ENCODE results near the gene ATP6V0D1. TPM values are rescaled to one million over a fixed set of nuclear protein-coding genes. Genes with fewer than 3 reads are reported as not detected.

Gene ATP6V0D1
- total RNA-seq, 1 experiment from 2014 or later: 80.5 TPM

DNA sequence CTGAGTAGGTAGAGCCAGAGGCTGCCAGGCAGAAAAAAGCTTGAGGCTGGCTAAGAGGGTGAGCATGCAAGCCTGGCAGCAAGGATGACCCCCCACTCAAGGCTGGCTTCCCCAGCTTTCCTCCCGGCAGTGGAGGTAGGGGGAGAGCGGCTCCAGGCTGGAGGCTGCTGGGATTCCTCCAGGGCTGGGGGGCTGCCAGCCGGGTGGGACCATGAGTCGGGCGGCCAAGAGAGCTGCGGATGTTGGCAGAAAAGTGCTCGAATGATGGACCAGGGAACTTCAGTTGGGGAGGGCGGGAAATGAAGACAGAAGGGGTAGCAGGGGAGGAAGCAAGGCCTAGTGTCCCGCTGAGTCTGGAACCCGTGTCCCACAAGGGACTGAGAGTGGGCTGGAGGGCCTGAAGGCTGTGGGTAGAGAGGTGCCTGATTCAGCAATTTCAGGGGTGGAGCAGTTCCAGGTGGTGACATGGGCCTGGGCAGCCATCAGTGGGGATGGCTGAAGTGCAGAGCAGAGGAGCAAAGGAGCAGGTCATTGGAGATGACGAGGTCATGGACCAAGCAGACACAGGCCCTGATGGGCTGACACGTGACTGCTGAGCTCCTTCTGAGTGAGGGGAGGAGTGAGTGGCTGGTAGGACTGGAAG lies 29.8 kb downstream of the ATP6V0D1 start:
- Histone ChIP-seq H3K27ac (no peak overlapping the region), H3K4me3 (no peak overlapping the region), H3K4me1 (replicated peaks) (no peaks in the 10 kb centered on the region), H3K9me3 (replicated peaks) (no peaks in the 10 kb centered on the region), H3K36me3 (peaks cover 16% of the 10 kb centered on the region), H3K27me3 (replicated peaks) (no peaks in the 10 kb centered on the region)
- DNase-seq (ENCODE audit: low read depth in 1 of 2, low spot score in 2 of 2): no peak

DNA sequence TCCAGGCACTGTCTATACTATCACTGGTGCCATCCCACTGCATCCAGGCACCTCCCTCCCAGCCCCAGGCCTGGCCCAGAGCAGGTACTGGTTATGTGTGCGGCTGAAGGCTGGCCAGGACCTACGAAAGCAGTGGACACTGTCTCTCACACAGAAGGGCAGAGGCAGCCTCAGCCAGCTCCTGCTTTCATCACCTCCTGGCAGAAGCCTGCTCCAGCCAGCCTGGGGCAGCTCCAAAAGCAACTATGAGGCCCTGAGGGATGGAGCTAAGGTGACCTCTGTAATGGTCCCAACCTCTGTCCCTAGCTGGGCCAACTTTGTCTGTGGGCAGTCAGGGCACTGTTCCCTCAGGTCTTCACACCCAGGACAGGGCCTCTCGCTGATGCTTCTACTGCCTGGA lies 31.2 kb downstream of the ATP6V0D1 start:
- no peaks in the 10 kb centered on the region for H3K9me3 ChIP-seq (replicated peaks)
- H3K36me3 ChIP-seq: peaks cover 18% of the 10 kb centered on the region
- H3K4me3 ChIP-seq: no peak overlapping the region
- no peaks in the 10 kb centered on the region for H3K4me1 ChIP-seq (replicated peaks)
- no peak overlapping the region for H3K27ac ChIP-seq
- no peak for DNase-seq (ENCODE audit: low read depth in 1 of 2, low spot score in 2 of 2)
- H3K27me3 ChIP-seq (replicated peaks): no peaks in the 10 kb centered on the region

DNA sequence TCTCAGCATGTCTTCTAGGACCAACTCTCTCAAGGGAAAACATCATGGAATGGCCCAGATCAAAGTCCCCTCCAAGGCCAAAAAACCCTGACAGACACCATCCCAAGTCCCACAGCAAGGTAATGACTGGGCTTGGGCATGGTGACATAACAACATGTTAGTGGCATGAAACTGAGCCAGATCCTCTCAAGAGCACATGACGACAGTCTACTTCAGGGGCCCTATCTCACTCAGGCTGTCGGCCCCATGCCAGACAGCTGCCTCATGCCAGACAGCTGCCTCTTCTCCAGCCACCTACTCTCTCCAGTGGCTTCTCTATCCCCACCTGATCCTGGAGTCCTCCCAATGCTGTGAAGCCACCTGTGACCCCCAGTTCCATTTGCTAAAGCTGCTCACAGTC lies 31.6 kb downstream of the ATP6V0D1 start:
- Histone ChIP-seq H3K27ac (no peak overlapping the region), H3K4me1 (replicated peaks) (no peaks in the 10 kb centered on the region), H3K27me3 (replicated peaks) (no peaks in the 10 kb centered on the region), H3K36me3 (peaks cover 19% of the 10 kb centered on the region), H3K9me3 (replicated peaks) (no peaks in the 10 kb centered on the region), H3K4me3 (no peak overlapping the region)
- DNase-seq (ENCODE audit: low read depth in 1 of 2, low spot score in 2 of 2): no peak

DNA sequence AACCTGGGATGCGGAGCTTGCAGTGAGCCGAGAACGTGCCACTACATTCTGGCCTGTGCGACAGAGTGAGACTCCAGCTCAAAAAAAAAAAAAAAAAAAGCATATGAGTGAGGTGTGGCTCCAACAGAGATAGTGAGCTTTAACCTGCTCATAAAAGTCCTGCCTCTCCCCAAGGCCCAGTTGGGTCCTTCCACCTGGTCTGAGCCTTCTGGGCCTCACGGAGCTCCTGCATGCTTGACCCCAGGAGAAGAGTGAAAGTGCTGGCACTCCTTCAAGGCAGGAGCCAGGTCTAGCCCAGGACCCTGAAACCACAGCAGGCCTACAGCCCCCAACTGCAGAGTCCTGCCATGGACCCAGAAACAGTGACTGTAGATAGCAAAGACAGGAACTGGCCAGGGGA lies 32.4 kb downstream of the ATP6V0D1 start:
- Histone ChIP-seq H3K27ac (no peak overlapping the region), H3K9me3 (replicated peaks) (no peaks in the 10 kb centered on the region), H3K4me1 (replicated peaks) (no peaks in the 10 kb centered on the region), H3K36me3 (peaks cover 19% of the 10 kb centered on the region), H3K27me3 (replicated peaks) (no peaks in the 10 kb centered on the region), H3K4me3 (no peak overlapping the region)
- DNase-seq (ENCODE audit: low read depth in 1 of 2, low spot score in 2 of 2): no peak

DNA sequence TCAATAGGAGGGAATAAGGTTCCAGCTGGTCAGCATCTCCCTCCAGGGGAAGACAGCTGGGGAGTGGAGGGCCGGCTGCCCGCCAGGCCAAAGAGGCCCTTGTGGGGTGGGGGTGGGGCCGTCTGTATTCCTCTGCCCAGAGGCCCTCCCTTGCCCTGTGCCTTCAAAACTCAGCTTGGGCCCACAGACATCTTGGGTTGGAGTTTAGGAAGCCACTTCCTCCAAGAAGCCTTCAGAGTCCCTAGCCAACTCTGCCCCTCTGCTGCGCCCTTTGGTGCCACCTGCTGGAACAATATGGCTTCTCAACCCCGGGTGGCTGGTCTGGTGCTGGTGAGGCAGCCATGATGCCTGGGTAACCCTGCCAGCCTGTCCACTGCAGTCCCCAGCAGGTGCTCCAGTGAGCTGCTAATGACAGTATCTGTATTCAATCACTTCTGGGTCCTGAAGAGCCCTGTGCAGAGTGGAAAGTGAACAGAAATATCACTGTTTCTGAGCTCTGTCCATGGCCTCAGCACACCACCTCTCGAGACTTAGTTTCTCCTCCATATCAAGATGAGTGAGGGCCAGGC lies 33.4 kb downstream of the ATP6V0D1 start:
- Histone ChIP-seq H3K4me1 (replicated peaks) (no peaks in the 10 kb centered on the region), H3K4me3 (no peak overlapping the region), H3K27ac (no peak overlapping the region), H3K36me3 (peaks cover 15% of the 10 kb centered on the region; the same call in 1 of the 2 replicates), H3K9me3 (replicated peaks) (no peaks in the 10 kb centered on the region), H3K27me3 (replicated peaks) (no peaks in the 10 kb centered on the region)
- DNase-seq (ENCODE audit: low read depth in 1 of 2, low spot score in 2 of 2): peak; percentile 31 to 65

DNA sequence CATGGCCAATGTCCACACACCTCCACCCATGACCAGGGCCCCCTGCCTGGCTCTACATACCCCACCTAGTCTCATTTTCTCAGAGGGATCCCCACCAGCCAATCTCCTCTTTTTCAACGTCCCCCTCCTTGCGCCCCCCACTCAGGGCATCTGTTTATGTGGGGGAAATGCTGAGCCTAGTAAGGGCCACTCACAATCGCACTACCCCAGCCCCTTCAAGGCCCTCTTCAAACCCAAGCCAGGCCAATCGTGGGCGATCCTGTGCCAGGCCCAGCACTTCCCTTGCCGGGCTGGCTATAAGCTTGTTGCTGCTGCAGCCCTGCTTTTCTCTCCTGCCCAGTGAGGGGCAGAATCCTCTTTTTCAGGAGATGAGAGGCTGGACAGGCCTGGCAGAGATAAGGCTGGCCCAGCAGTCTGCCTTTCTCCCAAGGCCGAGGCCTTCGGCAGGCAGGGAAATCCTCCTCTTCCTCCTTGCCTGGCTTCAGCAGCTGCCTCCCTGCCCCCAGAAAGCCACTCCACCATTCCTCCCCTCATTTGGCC lies 33.9 kb downstream of the ATP6V0D1 start:
- no peak for DNase-seq (ENCODE audit: low read depth in 1 of 2, low spot score in 2 of 2)
- peaks cover 14% of the 10 kb centered on the region; the same call in 1 of the 2 replicates for H3K36me3 ChIP-seq
- H3K27me3 ChIP-seq (replicated peaks): no peaks in the 10 kb centered on the region
- no peak overlapping the region for H3K27ac ChIP-seq
- no peak overlapping the region for H3K4me3 ChIP-seq
- H3K9me3 ChIP-seq (replicated peaks): no peaks in the 10 kb centered on the region
- H3K4me1 ChIP-seq (replicated peaks): no peaks in the 10 kb centered on the region

DNA sequence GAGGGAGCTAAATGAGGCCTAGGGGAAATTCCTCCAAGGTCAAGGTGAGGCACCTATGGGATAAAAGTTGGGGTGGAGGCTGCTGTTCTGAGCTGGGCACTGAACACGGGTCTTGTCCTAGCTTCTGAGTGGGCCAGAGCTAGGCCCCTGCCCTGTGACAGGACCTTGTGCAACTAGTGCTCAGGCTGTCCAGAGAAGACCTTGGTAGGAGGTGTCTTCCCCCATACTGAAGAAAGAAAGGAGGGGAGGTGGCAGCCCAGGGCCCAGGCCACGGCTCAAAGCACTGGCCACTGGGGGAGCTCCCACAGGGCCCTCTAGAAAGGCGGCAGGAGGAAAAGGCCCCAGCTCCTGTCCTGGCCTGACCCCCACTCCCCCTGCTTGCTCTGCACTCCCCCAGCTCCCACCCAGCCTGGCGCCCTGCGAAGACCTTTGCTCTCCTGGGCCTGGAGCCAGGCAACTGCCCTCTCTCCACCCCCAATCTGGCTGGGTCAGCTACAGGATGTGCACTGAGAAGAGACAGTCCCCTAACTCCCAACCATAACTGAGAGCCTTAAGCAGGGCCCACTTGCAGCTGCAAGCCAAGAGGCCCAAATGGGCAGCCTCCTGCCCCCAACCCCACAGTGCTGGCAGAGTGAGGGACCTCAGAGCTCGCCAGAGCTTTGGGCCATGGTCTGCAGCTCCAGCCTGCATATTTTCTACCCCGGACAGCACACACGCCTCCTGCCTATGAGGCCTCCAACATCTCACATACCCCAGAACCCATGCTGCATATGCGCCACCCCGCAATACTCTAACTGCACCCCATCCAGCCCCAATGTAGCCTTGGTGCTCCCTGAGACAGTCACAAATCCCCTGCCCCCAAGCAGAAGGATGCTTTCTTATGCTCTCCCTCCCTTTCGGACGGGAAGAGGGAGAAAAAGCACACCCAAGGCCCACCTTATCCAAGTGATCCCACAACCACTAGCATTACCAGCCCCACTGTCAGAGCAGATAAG lies 34.7 kb downstream of the ATP6V0D1 start:
- Histone ChIP-seq H3K27me3 (replicated peaks) (no peaks in the 10 kb centered on the region), H3K9me3 (replicated peaks) (no peaks in the 10 kb centered on the region), H3K36me3 (peaks cover 10% of the 10 kb centered on the region; the same call in 1 of the 2 replicates), H3K4me1 (replicated peaks) (no peaks in the 10 kb centered on the region), H3K27ac (no peak overlapping the region), H3K4me3 (no peak overlapping the region)
- DNase-seq (ENCODE audit: low read depth in 1 of 2, low spot score in 2 of 2): no peak

DNA sequence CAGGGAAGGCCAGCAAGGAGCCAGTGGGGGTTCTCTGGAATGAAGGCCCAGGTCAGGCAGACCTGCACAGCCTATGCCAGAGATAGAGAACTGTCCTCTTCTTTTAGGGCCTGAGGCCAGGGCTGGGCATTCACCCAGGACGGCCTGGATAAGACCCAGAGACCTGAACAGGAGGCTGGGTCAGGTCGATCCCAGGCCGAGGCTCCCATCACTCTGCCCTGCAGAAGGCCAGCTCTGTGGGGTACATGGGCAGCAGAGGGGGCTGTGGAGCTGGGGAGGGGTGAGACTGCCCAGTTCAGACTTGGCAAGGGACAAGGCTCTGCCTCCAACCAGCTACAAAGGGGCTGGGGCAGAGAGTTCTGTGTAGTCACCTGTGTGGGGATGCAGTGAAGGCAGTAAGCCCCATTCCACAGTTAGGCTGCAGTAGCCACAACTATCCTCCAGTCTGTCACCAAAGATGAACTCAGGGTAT lies 35.5 kb downstream of the ATP6V0D1 start:
- no peak overlapping the region for H3K27ac ChIP-seq
- no peaks in the 10 kb centered on the region for H3K4me1 ChIP-seq (replicated peaks)
- H3K27me3 ChIP-seq (replicated peaks): no peaks in the 10 kb centered on the region
- no peaks in the 10 kb centered on the region for H3K9me3 ChIP-seq (replicated peaks)
- H3K4me3 ChIP-seq: no peak overlapping the region
- no peak for DNase-seq (ENCODE audit: low read depth in 1 of 2, low spot score in 2 of 2)
- peaks cover 16% of the 10 kb centered on the region for H3K36me3 ChIP-seq

DNA sequence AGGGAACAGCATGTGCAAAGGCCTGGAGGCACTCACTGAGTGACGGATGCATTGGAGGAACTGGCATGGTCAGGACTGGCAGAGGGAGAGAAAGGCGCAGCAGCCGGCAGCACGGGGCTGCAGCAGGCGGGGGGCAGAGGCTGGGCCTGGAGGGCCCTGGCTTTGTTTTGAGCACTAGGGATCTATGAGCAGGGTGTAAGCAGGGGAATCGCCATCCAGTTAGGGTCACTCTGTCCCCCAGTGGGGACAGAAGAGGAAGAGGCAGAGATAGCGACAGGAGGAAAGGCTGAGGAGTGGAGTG lies 35.9 kb downstream of the ATP6V0D1 start:
- Histone ChIP-seq H3K27me3 (replicated peaks) (no peaks in the 10 kb centered on the region), H3K27ac (no peak overlapping the region), H3K9me3 (replicated peaks) (no peaks in the 10 kb centered on the region), H3K36me3 (peaks cover 18% of the 10 kb centered on the region), H3K4me1 (replicated peaks) (no peaks in the 10 kb centered on the region), H3K4me3 (no peak overlapping the region)
- no peak for DNase-seq (ENCODE audit: low read depth in 1 of 2, low spot score in 2 of 2)

DNA sequence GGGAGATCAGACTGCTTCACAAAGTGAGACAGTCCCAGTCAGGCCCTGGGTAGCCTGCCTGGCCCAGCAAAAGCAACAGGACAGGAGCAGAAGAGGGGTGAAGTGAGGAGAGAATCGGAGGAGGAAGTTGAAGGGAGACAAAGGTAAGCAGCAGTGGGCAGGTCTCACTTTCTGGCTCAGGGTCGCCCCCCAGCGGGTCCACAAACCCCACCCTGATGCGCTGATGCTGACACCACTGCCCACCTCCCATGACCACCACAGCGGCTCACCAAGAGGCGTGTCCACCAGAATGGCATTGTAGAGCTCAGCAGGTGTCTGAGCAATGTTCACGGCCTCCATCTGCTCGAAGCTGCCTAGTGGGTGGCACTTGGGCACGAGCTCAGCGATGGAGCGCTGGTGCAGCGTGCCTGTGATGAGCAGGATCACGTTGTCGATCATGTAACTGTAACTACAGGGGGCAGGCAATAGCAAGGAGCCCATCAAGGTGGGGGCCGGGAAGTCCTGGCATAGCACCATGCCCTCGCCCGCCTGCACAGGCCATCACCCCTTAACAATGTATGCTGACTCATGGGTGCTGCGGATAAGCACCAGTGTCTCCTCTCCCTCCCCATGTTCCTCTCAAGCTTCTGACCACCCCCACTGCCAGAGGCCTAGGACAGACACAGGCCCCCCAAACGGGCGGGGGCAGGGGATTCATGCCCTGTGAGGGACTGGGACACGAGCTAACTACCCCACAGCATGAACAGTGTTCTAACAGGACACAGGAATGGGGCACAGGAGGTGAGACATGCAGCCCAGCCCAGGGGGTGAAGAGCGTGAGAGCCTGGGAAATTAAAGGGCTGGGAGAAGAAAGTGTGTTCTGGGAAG lies 36.5 kb downstream of the ATP6V0D1 start:
- Histone ChIP-seq H3K27me3 (replicated peaks) (no peaks in the 10 kb centered on the region), H3K4me1 (replicated peaks) (no peaks in the 10 kb centered on the region), H3K36me3 (peaks cover 18% of the 10 kb centered on the region), H3K4me3 (no peak overlapping the region), H3K9me3 (replicated peaks) (no peaks in the 10 kb centered on the region), H3K27ac (no peak overlapping the region)
- DNase-seq (ENCODE audit: low read depth in 1 of 2, low spot score in 2 of 2): no peak

DNA sequence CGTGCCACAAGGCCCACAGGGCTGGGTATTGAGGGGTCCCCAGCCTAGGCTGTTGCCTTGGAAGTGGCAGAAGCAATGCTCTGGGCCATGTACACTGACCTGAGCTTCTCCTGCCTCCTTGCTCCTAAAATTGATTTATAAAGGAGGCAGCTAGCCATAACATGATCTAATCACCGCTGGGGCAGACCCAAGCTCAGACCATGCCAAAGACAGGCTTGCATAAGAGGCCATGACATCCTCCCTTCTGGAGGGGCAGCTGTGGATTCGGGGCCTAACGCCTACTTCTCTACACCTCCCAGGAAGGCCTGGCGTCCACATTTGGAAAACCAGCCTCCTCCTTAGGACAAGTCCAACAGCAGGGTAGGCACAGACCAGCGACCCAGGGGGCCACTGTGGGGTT lies 37.7 kb downstream of the ATP6V0D1 start:
- no peak for DNase-seq (ENCODE audit: low read depth in 1 of 2, low spot score in 2 of 2)
- no peaks in the 10 kb centered on the region for H3K27me3 ChIP-seq (replicated peaks)
- H3K9me3 ChIP-seq (replicated peaks): no peaks in the 10 kb centered on the region
- no peak overlapping the region for H3K4me3 ChIP-seq
- peaks cover 28% of the 10 kb centered on the region for H3K36me3 ChIP-seq
- no peak overlapping the region for H3K27ac ChIP-seq
- no peaks in the 10 kb centered on the region for H3K4me1 ChIP-seq (replicated peaks)

DNA sequence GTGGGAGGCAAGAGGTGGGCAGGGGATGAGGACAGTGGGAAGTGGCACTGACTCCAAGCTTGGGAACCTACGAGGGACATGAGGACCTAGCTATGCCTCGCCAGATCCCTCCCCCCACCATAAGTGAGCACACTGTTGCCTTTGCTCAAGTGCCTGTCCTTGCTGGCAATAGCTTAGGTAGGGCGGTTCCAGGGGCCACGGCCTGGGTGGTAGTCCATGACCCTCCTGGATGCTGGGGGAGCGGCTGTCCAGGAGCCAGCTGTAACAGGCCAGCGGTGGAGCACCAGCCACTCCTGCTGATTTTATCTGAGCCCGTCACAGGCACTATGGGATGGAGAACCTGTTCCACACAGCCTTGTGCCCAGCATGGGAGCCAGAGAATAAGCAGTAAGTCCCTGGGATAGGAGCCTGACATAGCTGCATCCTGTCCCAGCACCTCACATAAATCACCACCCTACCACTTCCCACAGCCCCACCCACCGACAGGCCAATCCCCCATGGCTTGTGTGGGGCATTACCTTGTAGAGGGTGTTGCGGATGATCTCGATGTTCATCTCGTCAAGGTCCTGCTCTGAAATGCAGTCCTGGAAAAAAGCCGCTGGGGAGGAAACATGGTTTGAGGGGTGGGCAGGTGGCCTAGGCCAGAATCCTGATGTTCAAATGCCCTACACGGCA lies 38.2 kb downstream of the ATP6V0D1 start:
- Histone ChIP-seq H3K36me3 (peaks cover 34% of the 10 kb centered on the region), H3K27me3 (replicated peaks) (no peaks in the 10 kb centered on the region), H3K27ac (no peak overlapping the region), H3K4me3 (no peak overlapping the region), H3K9me3 (replicated peaks) (no peaks in the 10 kb centered on the region), H3K4me1 (replicated peaks) (no peaks in the 10 kb centered on the region)
- no peak for DNase-seq (ENCODE audit: low read depth in 1 of 2, low spot score in 2 of 2)

DNA sequence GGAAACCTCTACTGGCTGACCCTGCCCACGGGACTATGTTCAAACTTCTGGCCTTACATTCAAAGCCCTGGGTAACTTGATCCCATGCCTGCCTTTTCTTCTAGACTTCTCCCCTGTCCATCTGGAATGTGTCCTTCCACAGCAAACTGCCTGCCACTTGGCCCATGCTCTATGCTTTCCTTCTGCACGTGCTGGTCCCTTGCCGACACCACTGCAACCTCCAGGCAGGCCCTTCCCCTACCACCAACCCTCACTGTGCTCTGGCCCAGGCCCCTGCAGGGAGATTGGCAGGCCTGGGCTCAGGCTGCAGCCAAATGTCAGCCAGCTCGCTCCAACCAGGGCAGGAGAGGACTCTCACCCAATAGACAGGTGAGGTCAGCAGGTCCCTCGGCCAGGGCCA lies 39.0 kb downstream of the ATP6V0D1 start:
- no peak for DNase-seq (ENCODE audit: low read depth in 1 of 2, low spot score in 2 of 2)
- H3K4me3 ChIP-seq: no peak overlapping the region
- H3K27ac ChIP-seq: no peak overlapping the region

More for the DNA sequence above, 39.0 kb downstream of the ATP6V0D1 start:
- H3K9me3 ChIP-seq (replicated peaks): no peaks in the 10 kb centered on the region
- H3K36me3 ChIP-seq: peaks cover 36% of the 10 kb centered on the region
- H3K4me1 ChIP-seq (replicated peaks): no peaks in the 10 kb centered on the region
- H3K27me3 ChIP-seq (replicated peaks): no peaks in the 10 kb centered on the region

Measured in SJSA1 (cell line).